Thyroid gland (tissue), 4 donors: ENCODE data around the gene KRT74. TPM values are rescaled to one million over a fixed set of nuclear protein-coding genes. Genes with fewer than 3 reads are reported as not detected.
A peak's percentile ranks its signal among the peaks of the same experiment; 100 is the strongest.

Experiments used
- DNase-seq, 2 donors: peaks; one replicate each; pipeline ENCODE4 v3.0.0-alpha.2; 2019
- H3K27ac ChIP-seq, 3 donors: fragments of 200-600 bp; sonication (generic); 1 replicate in 2 of 3; 2 replicates in 1 of 3; pipeline ENCODE4 v1.5.1; 2016 to 2019; ENCODE audit warnings: mild to moderate bottlenecking in 1 of 3, moderate library complexity in 1 of 3
- H3K27me3 ChIP-seq: fragments of 200-600 bp; sonication (generic); one replicate; pipeline ENCODE4 v1.5.1; 2019
- H3K36me3 ChIP-seq, 2 donors: fragments of 200-600 bp; sonication (generic); one replicate each; pipeline ENCODE4 v1.5.1; 2016 to 2019
- H3K4me1 ChIP-seq, 2 donors: fragments of 200-600 bp; sonication (generic); one replicate each; pipeline ENCODE4 v1.5.1; 2017 to 2019
- H3K4me3 ChIP-seq, 3 donors: fragments of 200-600 bp; sonication (generic); replicated peaks in 1 of 3; 1 replicate in 2 of 3; 2 replicates in 1 of 3; pipeline ENCODE4 v1.5.1; 2016; ENCODE audit warnings: mild to moderate bottlenecking in 1 of 3
- H3K9me3 ChIP-seq: fragments of 200-600 bp; sonication (generic); one replicate; pipeline ENCODE4 v1.5.1; 2017
- CTCF ChIP-seq, 6 experiments: fragments of 200-600 bp in 3 of 6; fragments of 450-650 bp in 3 of 6; sonication (generic) in 3 of 6; IDR thresholded peaks; one replicate each; pipeline ENCODE4 v1.5.1; 2016 to 2019; ENCODE audit warnings: antibody characterized with exemption in 6 of 6, mild to moderate bottlenecking in 2 of 6, inconsistent platforms in 1 of 6, moderate library complexity in 1 of 6
- POLR2A ChIP-seq, 2 donors: fragments of 450-650 bp; IDR thresholded peaks; one replicate each; pipeline ENCODE4 v1.6.1; 2017; ENCODE audit warnings: antibody characterized with exemption in 2 of 2, mild to moderate bottlenecking in 2 of 2, moderate library complexity in 1 of 2
- WGBS, 2 donors: methylation state at CpG; one replicate each; pipeline ENCODE4 v1.1.5; 2017; 5-methylcytosine and 5-hydroxymethylcytosine counted together
- intact Hi-C: fragments of 100-400 bp; cut with DNase I; formaldehyde crosslinking; loops from one replicate; pipeline ENCODE4 v1.15.1; 2023
- total RNA-seq, 4 donors: library from RNA; depleted of rRNA; stranded (reverse); fragments of >200 nt; gene quantifications; one replicate each; pipeline ENCODE4 v1.2.3, GENCODE V29; 2016

Gene KRT74
- total RNA-seq, 4 donors from 2014 or later, result not detected

DNA sequence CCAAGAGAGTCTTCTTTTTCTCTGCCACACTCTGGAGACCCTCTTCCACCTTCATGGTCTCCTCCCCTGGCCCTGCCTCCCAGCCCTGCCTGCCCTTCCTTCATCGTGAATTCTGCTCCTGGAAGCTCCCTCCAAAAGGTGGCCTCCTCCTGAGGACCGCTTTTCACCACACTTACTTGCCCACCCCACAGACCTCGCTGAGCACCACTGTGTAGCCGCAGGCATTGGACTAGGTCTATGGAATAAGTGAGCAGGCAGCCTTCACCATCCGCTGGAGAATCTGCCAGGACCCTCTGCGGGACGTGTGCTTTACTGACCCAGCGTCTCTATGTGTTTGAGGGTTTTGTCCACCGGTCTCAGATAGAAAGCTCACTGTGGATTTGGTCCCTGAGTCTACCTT is 43.8 kb downstream of the KRT74 start:
- H3K9me3 ChIP-seq, result no peaks in the 10 kb centered on the region
- no peaks in the 10 kb centered on the region for H3K27me3 ChIP-seq
- H3K4me1 ChIP-seq, result no peaks in the 10 kb centered on the region
- no peaks in the 10 kb centered on the region for H3K36me3 ChIP-seq
- no peak overlapping the region for H3K27ac ChIP-seq
- intact Hi-C loops, result no loop called here
- DNase-seq, result no peak
- H3K4me3 ChIP-seq, result no peak overlapping the region
- 89 to 97% methylated on average over 9 of the region's 9 CpGs for WGBS, 2 donors
- TF ChIP-seq CTCF (IDR thresholded peaks at IDR 0.05), result no peak
- no peak for TF ChIP-seq POLR2A (IDR thresholded peaks at IDR 0.05)

DNA sequence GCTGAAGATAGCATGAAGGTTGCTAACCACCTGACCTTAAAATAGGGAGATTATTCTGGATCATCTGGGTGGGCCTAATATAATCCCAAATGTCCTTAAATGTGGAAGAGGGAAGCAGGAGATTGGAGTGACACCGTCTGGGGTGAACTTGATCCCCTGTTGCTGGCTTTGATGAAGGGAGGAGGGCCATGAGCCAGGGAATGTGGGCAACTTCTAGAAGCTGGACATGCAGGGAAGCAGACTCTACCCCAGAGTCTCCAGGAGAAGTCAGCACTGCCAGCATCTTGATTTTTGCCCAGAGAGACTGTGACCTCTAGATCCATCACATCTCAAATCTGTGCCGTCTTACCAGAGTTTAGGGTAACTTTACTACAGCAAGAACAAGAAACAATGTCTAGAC is 44.2 kb downstream of the KRT74 start:
- no peak for TF ChIP-seq POLR2A (IDR thresholded peaks at IDR 0.05)
- no peak for TF ChIP-seq CTCF (IDR thresholded peaks at IDR 0.05)
- H3K4me1 ChIP-seq, result no peaks in the 10 kb centered on the region

GRCh38 chr12:52528641-52529143 is 45.0 kb downstream of the KRT74 start:
- Histone ChIP-seq H3K27me3 (no peaks in the 10 kb centered on the region), H3K4me3 (no peak overlapping the region), H3K9me3 (no peaks in the 10 kb centered on the region), H3K36me3 (no peaks in the 10 kb centered on the region), H3K4me1 (no peaks in the 10 kb centered on the region), H3K27ac (no peak overlapping the region)
- TF ChIP-seq POLR2A (IDR thresholded peaks at IDR 0.05), result no peak
- TF ChIP-seq CTCF (IDR thresholded peaks at IDR 0.05), result no peak
- intact Hi-C loops, result no loop called here
- peak in 1 of 2 donors; percentile 35 for DNase-seq
- WGBS, 2 donors, result 73 to 93% methylated on average over 7 to 8 of the region's 8 CpGs

More for the DNA sequence above, 44.2 kb downstream of the KRT74 start:
- Histone ChIP-seq H3K27ac (no peak overlapping the region), H3K4me3 (no peak overlapping the region), H3K9me3 (no peaks in the 10 kb centered on the region), H3K36me3 (no peaks in the 10 kb centered on the region), H3K27me3 (no peaks in the 10 kb centered on the region)
- DNase-seq, result no peak
- intact Hi-C loops, result no loop called here
- WGBS, 2 donors, result 93 to 98% methylated on average over 2 of the region's 2 CpGs

GRCh38 chr12:52527121-52527800 is 46.4 kb downstream of the KRT74 start:
- intact Hi-C loops, result no loop called here
- 90% methylated on average over 3 to 4 of the region's 4 CpGs for WGBS, 2 donors
- DNase-seq, result no peak
- no peak for TF ChIP-seq POLR2A (IDR thresholded peaks at IDR 0.05)
- H3K36me3 ChIP-seq, result no peaks in the 10 kb centered on the region
- peaks cover 0 to 6% of the 10 kb centered on the region in 2 donors for H3K4me1 ChIP-seq
- no peak overlapping the region for H3K27ac ChIP-seq
- H3K27me3 ChIP-seq, result no peaks in the 10 kb centered on the region
- no peak overlapping the region for H3K4me3 ChIP-seq
- H3K9me3 ChIP-seq, result no peaks in the 10 kb centered on the region

DNA sequence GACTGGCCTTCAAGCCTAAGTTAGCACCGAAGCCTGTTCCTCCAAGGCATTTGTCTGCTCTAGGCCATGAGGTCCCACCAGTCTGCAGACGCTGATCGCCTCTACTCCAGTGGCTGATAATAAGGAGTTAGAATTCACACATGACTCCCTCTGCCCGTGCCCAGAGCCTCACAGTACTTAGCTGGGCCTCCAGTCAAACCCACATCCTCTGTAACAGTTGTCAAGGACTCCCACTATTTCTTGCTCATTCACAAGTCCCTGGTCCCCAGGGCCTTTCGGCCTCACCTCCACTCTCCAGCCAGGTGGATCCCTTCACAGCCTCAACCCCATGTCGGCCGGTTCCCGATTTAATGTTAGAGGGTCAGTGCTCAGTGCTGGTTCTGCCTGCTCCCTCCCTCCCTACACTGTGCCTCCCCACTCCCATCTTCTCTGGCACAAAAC is 47.1 kb downstream of the KRT74 start:
- no peak overlapping the region for H3K4me3 ChIP-seq
- intact Hi-C loops, result no loop called here
- no peaks in the 10 kb centered on the region for H3K9me3 ChIP-seq
- TF ChIP-seq POLR2A (IDR thresholded peaks at IDR 0.05) (no peak), CTCF (IDR thresholded peaks at IDR 0.05) (no peak)
- peaks cover 0 to 11% of the 10 kb centered on the region in 2 donors for H3K4me1 ChIP-seq
- H3K27me3 ChIP-seq, result no peaks in the 10 kb centered on the region
- 85 to 87% methylated on average over 8 of the region's 8 CpGs for WGBS, 2 donors
- no peaks in the 10 kb centered on the region for H3K36me3 ChIP-seq
- DNase-seq, result no peak
- H3K27ac ChIP-seq, result no peak overlapping the region
